ENCODE data around the gene MEP1B. TPM values are rescaled to one million over a fixed set of nuclear protein-coding genes. Genes with fewer than 3 reads are reported as not detected.
"Not testable (repeated sequence)": the region's sequence is repeated elsewhere in the genome, so short reads cannot be mapped to it uniquely, and the experiment has no call there.

Gene MEP1B
- total and polyA plus RNA-seq, 4 donors: not detected

DNA sequence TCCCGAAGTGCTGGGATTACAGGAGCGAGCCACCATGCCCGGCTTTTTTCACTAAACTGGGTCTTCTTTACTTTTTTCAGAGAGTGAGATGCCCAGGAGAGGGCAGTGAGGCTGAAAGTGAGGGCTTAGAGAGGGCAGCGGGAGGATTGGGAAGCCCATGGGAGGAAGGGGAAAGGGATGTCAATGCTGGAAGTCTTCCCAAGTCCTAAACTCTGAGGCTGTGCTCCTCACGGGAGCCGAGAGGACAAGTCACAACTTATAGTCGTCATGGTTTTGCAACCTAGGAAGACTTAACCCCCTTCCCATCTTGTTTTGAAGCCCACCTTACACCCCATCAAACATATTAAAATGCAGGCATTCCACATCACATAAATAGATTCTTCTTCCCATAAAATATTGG lies 15.1 kb upstream of the MEP1B start:
- DNase-seq (peak in 1 of 3 donors; percentile 57), ATAC-seq (ENCODE audit: insufficient read depth, low FRiP score) (no peak)
- Histone ChIP-seq H3K4me1 (ENCODE audit: control insufficient read depth in 5 of 5, insufficient read depth in 5 of 5, low read length in 5 of 5) (peaks cover 0 to 14% (median 2%) of the 10 kb centered on the region in 5 donors), H3K9ac (ENCODE audit: insufficient read depth in 1 of 2, low read length in 2 of 2) (no peak overlapping the region), H3K9me3 (ENCODE audit: control insufficient read depth in 4 of 4, insufficient read depth in 3 of 4, low read length in 3 of 4) (no peaks in the 10 kb centered on the region), H3K27me3 (ENCODE audit: control insufficient read depth in 3 of 3, insufficient read depth in 3 of 3, low read length in 2 of 3) (no peaks in the 10 kb centered on the region), H3K4me3 (no peak overlapping the region), H3K27ac (ENCODE audit: low read depth in 1 of 2, low read length in 1 of 2) (no peak overlapping the region), H3K36me3 (ENCODE audit: control insufficient read depth in 4 of 4, insufficient read depth in 4 of 4, low read length in 4 of 4) (no peaks in the 10 kb centered on the region)
- no peak for TF ChIP-seq CTCF (IDR thresholded peaks at IDR 0.05; ENCODE audit: control extremely low read depth, extremely low read depth)
- WGBS, 2 donors: 86 to 92% methylated on average over 7 of the region's 7 CpGs

- no peak overlapping the region for H3K27ac ChIP-seq (ENCODE audit: low read depth in 1 of 2, low read length in 1 of 2)
- H3K4me3 ChIP-seq: no peak overlapping the region
- no peaks in the 10 kb centered on the region for H3K36me3 ChIP-seq (ENCODE audit: control insufficient read depth in 4 of 4, insufficient read depth in 4 of 4, low read length in 4 of 4)
- no peaks in the 10 kb centered on the region for H3K9me3 ChIP-seq (ENCODE audit: control insufficient read depth in 4 of 4, insufficient read depth in 3 of 4, low read length in 3 of 4)
- WGBS, 2 donors: 81 to 92% methylated on average over 1 of the region's 1 CpG
- H3K4me1 ChIP-seq (ENCODE audit: control insufficient read depth in 5 of 5, insufficient read depth in 5 of 5, low read length in 5 of 5): peaks cover 0 to 14% (median 2%) of the 10 kb centered on the region in 5 donors
- no peak for TF ChIP-seq CTCF (IDR thresholded peaks at IDR 0.05; ENCODE audit: control extremely low read depth, extremely low read depth)
- ATAC-seq (ENCODE audit: insufficient read depth, low FRiP score) (no peak), DNase-seq (peak; percentile 85 to 95 (median 94))
- H3K27me3 ChIP-seq (ENCODE audit: control insufficient read depth in 3 of 3, insufficient read depth in 3 of 3, low read length in 2 of 3): no peaks in the 10 kb centered on the region
- no peak overlapping the region for H3K9ac ChIP-seq (ENCODE audit: insufficient read depth in 1 of 2, low read length in 2 of 2)
These were observed 14.6 kb upstream of the MEP1B start for GRCh38 chr18:32175265-32175664.

DNA sequence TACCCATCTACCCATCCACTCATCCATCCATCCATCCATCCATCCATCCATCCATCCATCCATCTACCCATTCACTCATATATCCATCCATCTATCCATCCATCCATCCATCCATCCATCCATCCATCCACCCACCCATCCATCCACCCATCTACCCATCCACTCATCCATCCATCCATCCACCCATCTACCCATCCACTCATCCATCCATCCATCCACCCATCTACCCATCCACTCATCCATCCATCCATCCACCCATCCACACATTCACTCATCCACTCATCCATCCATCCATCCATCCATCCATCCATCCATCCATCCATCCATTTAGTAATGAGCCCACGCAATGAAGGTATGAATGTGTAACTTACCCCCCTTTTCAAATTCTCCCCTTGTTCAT lies 13.1 kb upstream of the MEP1B start:
- DNase-seq; H3K27ac ChIP-seq (ENCODE audit: low read depth in 1 of 2, low read length in 1 of 2); H3K36me3 ChIP-seq (ENCODE audit: control insufficient read depth in 4 of 4, insufficient read depth in 4 of 4, low read length in 4 of 4); H3K4me3 ChIP-seq; H3K9ac ChIP-seq (ENCODE audit: insufficient read depth in 1 of 2, low read length in 2 of 2); H3K27me3 ChIP-seq (ENCODE audit: control insufficient read depth in 3 of 3, insufficient read depth in 3 of 3, low read length in 2 of 3); H3K9me3 ChIP-seq (ENCODE audit: control insufficient read depth in 4 of 4, insufficient read depth in 3 of 4, low read length in 3 of 4); ATAC-seq (ENCODE audit: insufficient read depth, low FRiP score): not testable (repeated sequence)
- peaks cover 0 to 14% (median 2%) of the 10 kb centered on the region in 5 donors for H3K4me1 ChIP-seq (ENCODE audit: control insufficient read depth in 5 of 5, insufficient read depth in 5 of 5, low read length in 5 of 5)
- WGBS, 2 donors: 100% methylated on average over 1 of the region's 1 CpG

DNA sequence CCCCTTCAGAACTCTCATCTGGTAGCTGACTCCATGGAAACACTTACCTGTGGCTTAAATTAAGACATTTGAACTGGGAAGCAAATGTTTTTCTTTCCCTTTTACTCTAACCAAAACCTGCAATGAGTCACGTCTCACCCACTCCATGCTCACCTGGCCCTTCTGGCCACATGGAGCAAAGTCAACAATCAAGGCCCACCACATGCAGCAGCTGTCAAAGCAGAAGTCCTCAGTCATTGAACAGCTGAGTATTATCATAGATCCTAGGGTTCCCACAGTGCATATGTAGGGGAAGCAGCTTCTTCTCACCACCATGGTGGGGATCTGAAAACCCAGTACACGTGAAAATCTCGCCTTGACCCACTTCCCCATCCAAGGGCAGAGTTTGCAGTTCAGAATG lies 12.3 kb upstream of the MEP1B start:
- DNase-seq (no peak), ATAC-seq (ENCODE audit: insufficient read depth, low FRiP score) (no peak)
- no peak overlapping the region for H3K4me3 ChIP-seq
- no peak overlapping the region for H3K9ac ChIP-seq (ENCODE audit: insufficient read depth in 1 of 2, low read length in 2 of 2)
- TF ChIP-seq CTCF (IDR thresholded peaks at IDR 0.05; ENCODE audit: control extremely low read depth, extremely low read depth): no peak
- no peaks in the 10 kb centered on the region for H3K36me3 ChIP-seq (ENCODE audit: control insufficient read depth in 4 of 4, insufficient read depth in 4 of 4, low read length in 4 of 4)
- peaks cover 0 to 14% (median 2%) of the 10 kb centered on the region in 5 donors for H3K4me1 ChIP-seq (ENCODE audit: control insufficient read depth in 5 of 5, insufficient read depth in 5 of 5, low read length in 5 of 5)
- 66 to 81% methylated on average over 3 of the region's 3 CpGs for WGBS, 2 donors
- no peaks in the 10 kb centered on the region for H3K27me3 ChIP-seq (ENCODE audit: control insufficient read depth in 3 of 3, insufficient read depth in 3 of 3, low read length in 2 of 3)
- H3K9me3 ChIP-seq (ENCODE audit: control insufficient read depth in 4 of 4, insufficient read depth in 3 of 4, low read length in 3 of 4): no peaks in the 10 kb centered on the region
- H3K27ac ChIP-seq (ENCODE audit: low read depth in 1 of 2, low read length in 1 of 2): no peak overlapping the region

Measured in lung (tissue), 12 donors.